Fibroblast of lung (primary cell): Measurements from ENCODE around the gene DCD.

Experiments
- EZH2 ChIP-seq: IDR thresholded peaks from 2 replicates; pipeline ENCODE4 v1.5.1; 2012; ENCODE audit warnings: low read length, control low read depth, mild to moderate bottlenecking; ENCODE audit errors: missing control alignments
- TF ChIP-seq, protein P1 (sequence below), 2 donors: IDR thresholded peaks in 1 of 2; conservative IDR thresholded peaks in 1 of 2; 1 replicate in 1 of 2; 2 replicates in 1 of 2; pipeline ENCODE4 v1.5.1; 2011 to 2012; ENCODE audit warnings: low read length in 2 of 2, control low read depth in 1 of 2, inconsistent platforms in 1 of 2, low read depth in 1 of 2, mild to moderate bottlenecking in 1 of 2

DNA sequence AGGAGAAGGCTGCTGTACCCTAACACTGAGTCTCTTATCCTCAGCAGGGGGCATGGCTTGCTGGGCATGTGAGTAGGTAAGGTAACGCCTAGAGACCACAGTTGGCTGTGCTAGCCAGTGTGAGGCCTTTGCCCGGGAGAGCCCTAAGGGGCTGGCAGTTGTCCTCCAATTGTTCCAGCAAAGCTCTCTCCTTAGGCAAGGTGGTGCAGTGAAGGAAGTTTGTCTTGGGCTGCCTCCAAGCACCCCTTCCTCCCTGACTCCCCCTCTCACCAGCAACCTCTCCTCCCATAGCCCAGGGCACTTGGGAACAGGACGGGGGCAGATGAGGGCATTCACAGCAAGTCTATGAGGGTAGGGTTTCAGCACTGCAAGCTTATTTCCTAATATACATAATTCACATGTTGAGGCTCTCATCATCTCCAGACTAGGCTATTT is 36.4 kb downstream of the DCD start:
- TF ChIP-seq, protein P1, sequence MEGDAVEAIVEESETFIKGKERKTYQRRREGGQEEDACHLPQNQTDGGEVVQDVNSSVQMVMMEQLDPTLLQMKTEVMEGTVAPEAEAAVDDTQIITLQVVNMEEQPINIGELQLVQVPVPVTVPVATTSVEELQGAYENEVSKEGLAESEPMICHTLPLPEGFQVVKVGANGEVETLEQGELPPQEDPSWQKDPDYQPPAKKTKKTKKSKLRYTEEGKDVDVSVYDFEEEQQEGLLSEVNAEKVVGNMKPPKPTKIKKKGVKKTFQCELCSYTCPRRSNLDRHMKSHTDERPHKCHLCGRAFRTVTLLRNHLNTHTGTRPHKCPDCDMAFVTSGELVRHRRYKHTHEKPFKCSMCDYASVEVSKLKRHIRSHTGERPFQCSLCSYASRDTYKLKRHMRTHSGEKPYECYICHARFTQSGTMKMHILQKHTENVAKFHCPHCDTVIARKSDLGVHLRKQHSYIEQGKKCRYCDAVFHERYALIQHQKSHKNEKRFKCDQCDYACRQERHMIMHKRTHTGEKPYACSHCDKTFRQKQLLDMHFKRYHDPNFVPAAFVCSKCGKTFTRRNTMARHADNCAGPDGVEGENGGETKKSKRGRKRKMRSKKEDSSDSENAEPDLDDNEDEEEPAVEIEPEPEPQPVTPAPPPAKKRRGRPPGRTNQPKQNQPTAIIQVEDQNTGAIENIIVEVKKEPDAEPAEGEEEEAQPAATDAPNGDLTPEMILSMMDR (conservative IDR thresholded peaks at IDR 0.05 in 1 of 2, IDR thresholded peaks at IDR 0.05 in 1 of 2; ENCODE audit: low read depth in 1 of 2, low read length in 2 of 2) = no peak
- TF ChIP-seq EZH2 = no peak
